Neural cell (in vitro differentiated cells): ENCODE results near the gene GARIN3. TPM values are rescaled to one million over a fixed set of nuclear protein-coding genes. Genes with fewer than 3 reads are reported as not detected.

Experiments
- H2AFZ ChIP-seq: fragments of 200-600, 300-800 bp; sonication (generic), shearing (Covaris generic); 2 replicates; pipeline ENCODE4 v1.6.0; 2014; ENCODE audit warnings: low read depth, mild to moderate bottlenecking, antibody characterized with exemption, low read length, moderate library complexity
- H3F3A ChIP-seq: fragments of 200-600 bp; shearing (Covaris generic); 2 replicates; pipeline ENCODE4 v1.6.1; 2016; ENCODE audit warnings: mild to moderate bottlenecking, moderate library complexity, mixed read lengths, antibody characterized with exemption, low read length; ENCODE audit not compliant: insufficient read depth, poor library complexity, severe bottlenecking
- H3K27ac ChIP-seq: fragments of 200-600, 300-800 bp; sonication (generic), shearing (Covaris generic); 2 replicates; pipeline ENCODE4 v1.5.1; 2014; ENCODE audit warnings: mild to moderate bottlenecking, low read length, moderate library complexity
- H3K27me3 ChIP-seq: fragments of 300-800, 200-600 bp; sonication (generic), shearing (Covaris generic); 2 replicates; pipeline ENCODE4 v1.6.0; 2014; ENCODE audit warnings: mild to moderate bottlenecking, low read depth, low read length, moderate library complexity; ENCODE audit not compliant: insufficient read depth
- H3K36me3 ChIP-seq: fragments of 300-800, 200-600 bp; sonication (generic), shearing (Covaris generic); 2 replicates; pipeline ENCODE4 v1.5.1; 2014; ENCODE audit warnings: mild to moderate bottlenecking, antibody characterized with exemption, low read length, moderate library complexity; ENCODE audit not compliant: insufficient read depth
- H3K4me2 ChIP-seq: fragments of 300-800, 200-600 bp; sonication (generic), shearing (Covaris generic); 2 replicates; pipeline ENCODE4 v1.6.0; 2014; ENCODE audit warnings: mild to moderate bottlenecking, low read length
- H3K4me3 ChIP-seq: fragments of 300-800, 200-600 bp; sonication (generic), shearing (Covaris generic); 2 replicates; pipeline ENCODE4 v1.5.1; 2014; ENCODE audit warnings: mild to moderate bottlenecking, low read length, moderate library complexity
- H3K79me2 ChIP-seq: fragments of 200-600 bp; shearing (Covaris generic); replicated peaks from 2 replicates; pipeline ENCODE4 v1.6.0; 2014; ENCODE audit warnings: mild to moderate bottlenecking, low read length, moderate library complexity; ENCODE audit not compliant: insufficient read depth
- H3K9ac ChIP-seq: fragments of 300-800, 200-600 bp; sonication (generic), shearing (Covaris generic); 2 replicates; pipeline ENCODE4 v1.6.1; 2016; ENCODE audit warnings: mild to moderate bottlenecking, low read length, mixed read lengths
- H3K9me2 ChIP-seq: fragments of 200-600 bp; shearing (Covaris generic); 2 replicates; pipeline ENCODE4 v1.6.1; 2016; ENCODE audit warnings: mild to moderate bottlenecking, low read length, mixed read lengths; ENCODE audit not compliant: insufficient read depth
- H3K9me3 ChIP-seq: fragments of 200-600, 300-800 bp; sonication (generic), shearing (Covaris generic); 2 replicates; pipeline ENCODE4 v1.6.1; 2016; ENCODE audit warnings: mild to moderate bottlenecking, mixed run types, low read length, moderate library complexity, mixed read lengths
- H4K20me1 ChIP-seq: fragments of 200-600 bp; shearing (Covaris generic); 2 replicates; pipeline ENCODE4 v1.6.1; 2016; ENCODE audit warnings: mild to moderate bottlenecking, mixed run types; ENCODE audit not compliant: insufficient read depth
- EP300 ChIP-seq: fragments of 450-650 bp; conservative IDR thresholded peaks from 2 replicates; pipeline ENCODE4 v1.6.1; 2014; ENCODE audit warnings: antibody characterized with exemption, mild to moderate bottlenecking, moderate library complexity; ENCODE audit not compliant: poor library complexity, severe bottlenecking
- MXI1 ChIP-seq: fragments of 450-650 bp; conservative IDR thresholded peaks from 2 replicates; pipeline ENCODE4 v1.6.1; 2014; ENCODE audit warnings: antibody characterized with exemption, mild to moderate bottlenecking; ENCODE audit not compliant: poor library complexity, severe bottlenecking
- POLR2AphosphoS5 ChIP-seq: IDR thresholded peaks from 2 replicates; pipeline ENCODE4 v1.6.1; 2012
- RAD21 ChIP-seq: fragments of 450-650 bp; conservative IDR thresholded peaks from 2 replicates; pipeline ENCODE4 v1.6.1; 2014; ENCODE audit warnings: antibody characterized with exemption, mild to moderate bottlenecking, moderate library complexity
- REST ChIP-seq: IDR thresholded peaks from 2 replicates; pipeline ENCODE4 v1.6.1; 2012; ENCODE audit warnings: borderline replicate concordance
- SMC3 ChIP-seq: fragments of 450-650 bp; conservative IDR thresholded peaks from 2 replicates; pipeline ENCODE4 v1.6.1; 2014; ENCODE audit warnings: antibody characterized with exemption, mild to moderate bottlenecking, moderate library complexity; ENCODE audit not compliant: poor library complexity
- TAF1 ChIP-seq: IDR thresholded peaks from 2 replicates; pipeline ENCODE4 v1.6.1; 2012; ENCODE audit warnings: low read depth
- polyA minus RNA-seq: library from RNA; depleted of rRNA, polyadenylated mRNA; stranded (reverse); fragments of >200 nt; gene quantifications from 2 replicates; pipeline ENCODE4 v1.2.3, GENCODE V29; 2014
- polyA plus RNA-seq: library from polyadenylated mRNA; depleted of rRNA; stranded (reverse); fragments of >200 nt; gene quantifications from 2 replicates; pipeline ENCODE4 v1.2.3, GENCODE V29; 2014
- TF ChIP-seq, protein P1 (sequence below): fragments of 450-650 bp; IDR thresholded peaks from 2 replicates; pipeline ENCODE4 v1.5.1; 2014; ENCODE audit warnings: antibody characterized with exemption, mild to moderate bottlenecking, moderate library complexity; ENCODE audit not compliant: poor library complexity, severe bottlenecking

Gene GARIN3
- not detected in 2 replicates for polyA plus RNA-seq
- not detected in 2 replicates for polyA minus RNA-seq

- H2AFZ ChIP-seq: no peak within 1 kb of the TSS
- no peaks in the 10 kb centered on the region for H3K36me3 ChIP-seq
- H3K4me2 ChIP-seq: no peak within 1 kb of the TSS
- H3K27me3 ChIP-seq: no peaks in the 10 kb centered on the region
- TF ChIP-seq RAD21 (no peak), POLR2AphosphoS5 (no peak), SMC3 (no peak), TAF1 (no peak), REST (no peak)
- TF ChIP-seq, protein P1, sequence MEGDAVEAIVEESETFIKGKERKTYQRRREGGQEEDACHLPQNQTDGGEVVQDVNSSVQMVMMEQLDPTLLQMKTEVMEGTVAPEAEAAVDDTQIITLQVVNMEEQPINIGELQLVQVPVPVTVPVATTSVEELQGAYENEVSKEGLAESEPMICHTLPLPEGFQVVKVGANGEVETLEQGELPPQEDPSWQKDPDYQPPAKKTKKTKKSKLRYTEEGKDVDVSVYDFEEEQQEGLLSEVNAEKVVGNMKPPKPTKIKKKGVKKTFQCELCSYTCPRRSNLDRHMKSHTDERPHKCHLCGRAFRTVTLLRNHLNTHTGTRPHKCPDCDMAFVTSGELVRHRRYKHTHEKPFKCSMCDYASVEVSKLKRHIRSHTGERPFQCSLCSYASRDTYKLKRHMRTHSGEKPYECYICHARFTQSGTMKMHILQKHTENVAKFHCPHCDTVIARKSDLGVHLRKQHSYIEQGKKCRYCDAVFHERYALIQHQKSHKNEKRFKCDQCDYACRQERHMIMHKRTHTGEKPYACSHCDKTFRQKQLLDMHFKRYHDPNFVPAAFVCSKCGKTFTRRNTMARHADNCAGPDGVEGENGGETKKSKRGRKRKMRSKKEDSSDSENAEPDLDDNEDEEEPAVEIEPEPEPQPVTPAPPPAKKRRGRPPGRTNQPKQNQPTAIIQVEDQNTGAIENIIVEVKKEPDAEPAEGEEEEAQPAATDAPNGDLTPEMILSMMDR: no peak
- H3K9ac ChIP-seq: no peak within 1 kb of the TSS
- no peaks in the 10 kb centered on the region for H3K9me2 ChIP-seq
- no peaks in the 10 kb centered on the region for H3K79me2 ChIP-seq
- H4K20me1 ChIP-seq: no peaks in the 10 kb centered on the region
- H3K9me3 ChIP-seq: no peaks in the 10 kb centered on the region
- H3F3A ChIP-seq: no peaks in the 10 kb centered on the region
- no peak within 1 kb of the TSS for H3K27ac ChIP-seq
- H3K4me3 ChIP-seq: no peak within 1 kb of the TSS
Observed at GRCh38 chr5:157166214-157167213, at the start of gene GARIN3. Gene GARIN3, minus strand, starts transcription at chr5:157166264. Its CDS starts 96 bp downstream, at chr5:157166168.

DNA sequence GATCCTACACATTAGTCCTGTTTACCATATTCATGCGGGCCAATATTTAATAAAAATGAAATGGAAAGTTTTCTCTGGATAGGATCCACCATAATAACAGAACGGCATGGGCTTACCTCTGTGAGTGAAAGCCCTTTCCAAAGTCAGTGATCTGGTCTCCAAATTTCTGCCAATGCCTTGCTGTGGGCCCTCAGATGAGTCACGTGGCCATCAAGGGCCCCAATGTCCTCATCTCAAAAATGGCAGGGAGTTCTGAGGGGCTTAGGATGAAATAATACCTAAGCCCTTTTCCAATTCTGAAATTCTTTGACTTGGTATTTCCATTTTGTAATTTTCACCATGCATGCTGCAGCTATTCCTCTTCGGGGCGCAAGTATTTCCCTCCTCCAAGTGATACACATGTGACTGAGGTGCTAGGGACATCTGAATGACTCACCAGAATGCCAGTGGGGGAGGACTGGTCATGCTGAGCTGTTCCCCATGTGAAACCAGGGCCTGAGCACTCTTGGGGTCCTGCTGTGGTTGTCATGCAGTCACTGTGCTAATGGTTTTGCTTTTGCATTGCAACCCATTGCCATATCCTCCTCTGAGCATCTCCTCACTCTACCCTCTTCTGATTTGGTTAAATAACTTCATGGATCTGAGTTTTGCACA is 49.6 kb upstream of the GARIN3 start:
- Histone ChIP-seq H3K27ac (no peak overlapping the region), H3K4me2 (no peak overlapping the region), H3K27me3 (no peaks in the 10 kb centered on the region), H3F3A (no peaks in the 10 kb centered on the region), H2AFZ (no peak overlapping the region), H4K20me1 (no peaks in the 10 kb centered on the region), H3K9me2 (no peaks in the 10 kb centered on the region), H3K79me2 (no peaks in the 10 kb centered on the region), H3K36me3 (no peaks in the 10 kb centered on the region), H3K4me3 (no peak overlapping the region), H3K9me3 (no peaks in the 10 kb centered on the region), H3K9ac (no peak overlapping the region)
- TF ChIP-seq EP300 (no peak), RAD21 (no peak), SMC3 (no peak), MXI1 (no peak)
- TF ChIP-seq, protein P1: no peak
